Activated CD4-positive, CD25-positive, alpha-beta regulatory T cell treated with anti-CD3 and anti-CD28 coated beads, Interleukin-2, amount 50 U/mL, for 72 hours (primary cell): ENCODE results near the gene MATN1.
"Not testable (repeated sequence)": the region's sequence is repeated elsewhere in the genome, so short reads cannot be mapped to it uniquely, and the experiment has no call there.

Source experiments
- DNase-seq: peaks from one replicate; pipeline ENCODE4 v3.0.0; 2021

Gene MATN1

GRCh38 chr1:30693822-30694221 lies 29.6 kb downstream of the MATN1 start:
- DNase-seq: no peak

- no peak for DNase-seq
Observed at GRCh38 chr1:30693366-30693765, 30.0 kb downstream of the MATN1 start.

GRCh38 chr1:30692948-30693301 lies 30.5 kb downstream of the MATN1 start:
- no peak for DNase-seq

DNA sequence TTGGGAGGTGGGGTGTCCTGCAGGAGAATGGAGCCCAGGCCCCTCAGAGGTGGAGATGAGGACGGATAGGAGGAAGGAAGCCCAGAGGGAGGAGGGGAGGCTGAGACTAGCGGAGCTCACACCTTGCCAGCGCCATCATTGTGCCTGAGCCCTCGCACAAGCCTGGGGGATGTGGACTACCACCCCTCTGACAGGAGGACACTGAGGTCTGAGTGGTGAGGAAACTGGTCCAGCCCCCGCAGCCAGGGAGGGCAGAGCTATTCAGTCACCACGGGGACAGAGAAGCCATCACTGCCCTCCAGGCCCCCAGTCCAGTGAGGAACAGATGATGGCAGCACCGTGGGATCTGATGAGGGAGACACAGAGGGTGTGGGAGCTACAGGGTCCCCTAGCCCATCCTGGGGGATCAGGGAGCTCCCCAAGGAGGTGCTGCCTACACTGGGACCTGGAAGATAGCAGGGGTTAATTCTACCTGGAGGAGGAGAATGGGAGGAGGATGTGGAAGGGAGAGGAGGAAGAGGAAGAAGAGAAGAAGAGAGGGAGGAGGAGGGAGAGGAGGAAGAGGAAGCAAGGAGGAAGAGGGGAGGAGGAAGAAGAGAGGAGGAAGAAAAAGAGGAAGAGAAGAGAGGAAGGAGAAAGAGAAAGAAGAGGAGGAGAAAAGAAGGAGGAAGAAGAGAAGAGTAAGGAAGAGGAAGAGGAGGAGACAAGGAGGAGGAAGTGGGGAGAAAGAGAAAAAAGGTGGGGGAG lies 31.0 kb downstream of the MATN1 start:
- DNase-seq: no peak

DNA sequence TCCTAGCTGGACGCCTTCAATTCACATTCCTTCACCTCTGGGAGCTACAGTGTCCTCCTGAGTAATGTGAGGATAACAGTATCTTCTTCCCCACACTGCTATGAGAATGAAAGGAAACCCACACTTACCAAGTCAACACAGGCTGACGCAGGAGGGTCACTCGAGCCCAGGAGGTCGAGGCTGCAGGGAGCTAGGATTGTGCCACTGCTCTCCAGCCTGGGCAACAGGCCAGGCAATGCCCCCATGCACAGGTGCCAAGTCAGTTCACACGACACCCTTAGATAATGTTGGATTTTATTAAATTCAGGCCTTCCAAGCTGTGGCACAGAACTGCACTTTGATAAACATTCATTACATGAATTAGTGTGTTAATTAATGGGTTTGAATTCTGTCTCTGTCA lies 31.9 kb downstream of the MATN1 start:
- no peak for DNase-seq

GRCh38 chr1:30689901-30690645 lies 33.3 kb downstream of the MATN1 start:
- DNase-seq: no peak

DNA sequence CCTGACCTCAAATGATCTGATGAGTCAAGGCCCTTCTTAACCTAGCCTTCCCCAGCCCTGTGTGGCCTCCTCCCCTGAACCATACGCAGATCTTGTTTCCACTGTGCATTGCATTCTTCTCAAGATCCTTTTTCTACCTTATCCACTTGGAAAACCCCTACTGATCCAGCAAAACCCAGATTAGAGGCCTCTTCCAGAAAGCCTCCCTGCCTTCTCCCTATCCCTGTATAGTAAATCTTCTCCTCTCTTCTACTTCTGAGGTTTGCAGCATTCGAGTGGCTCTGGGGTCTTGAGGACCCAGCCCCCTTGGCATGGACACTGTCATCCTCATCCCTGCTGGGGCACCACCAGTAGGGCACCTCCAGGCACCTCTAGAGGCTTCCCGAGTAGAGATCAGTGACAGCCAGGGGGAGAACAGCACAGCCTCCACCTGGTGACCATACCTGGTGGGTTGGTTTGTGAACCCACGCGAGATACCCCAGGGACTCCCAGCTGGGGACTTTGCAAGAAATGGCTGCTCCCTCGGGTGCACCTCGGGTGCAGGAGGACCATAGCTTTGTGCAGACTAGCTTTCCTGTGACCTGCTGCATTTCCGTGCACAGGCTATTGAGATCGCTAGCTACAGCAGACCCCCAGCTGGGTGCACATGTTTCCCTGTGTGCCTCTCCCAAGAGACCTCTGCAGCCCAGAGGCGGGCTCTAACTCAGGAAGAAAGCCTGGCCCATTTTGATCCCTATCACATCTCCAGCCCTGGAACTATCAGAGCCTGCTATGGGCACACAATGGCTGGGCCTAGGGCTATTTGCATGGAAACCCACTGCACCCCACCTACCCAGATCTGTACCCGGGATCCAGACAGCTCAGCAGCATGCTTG lies 34.2 kb downstream of the MATN1 start:
- no peak for DNase-seq

DNA sequence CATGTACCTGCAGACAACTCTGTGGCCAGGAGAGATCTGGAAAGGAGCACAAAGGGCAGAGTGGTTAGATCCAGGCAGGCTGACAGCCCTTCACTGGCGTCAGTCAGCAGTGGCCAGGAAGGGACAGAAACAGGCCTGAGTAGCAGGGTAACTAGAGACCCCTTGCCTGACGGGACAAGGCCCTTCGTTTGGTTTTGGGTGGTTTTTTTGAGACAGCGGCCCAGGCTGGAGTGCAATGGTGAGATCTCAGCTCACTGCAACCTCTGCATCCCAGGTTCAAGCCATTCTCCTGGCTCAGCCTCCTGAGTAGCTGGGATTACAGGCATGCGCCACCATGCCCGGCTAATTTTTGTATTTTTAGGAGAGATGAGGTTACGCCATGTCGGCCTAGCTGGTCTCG lies 34.9 kb downstream of the MATN1 start:
- not testable (repeated sequence) for DNase-seq

DNA sequence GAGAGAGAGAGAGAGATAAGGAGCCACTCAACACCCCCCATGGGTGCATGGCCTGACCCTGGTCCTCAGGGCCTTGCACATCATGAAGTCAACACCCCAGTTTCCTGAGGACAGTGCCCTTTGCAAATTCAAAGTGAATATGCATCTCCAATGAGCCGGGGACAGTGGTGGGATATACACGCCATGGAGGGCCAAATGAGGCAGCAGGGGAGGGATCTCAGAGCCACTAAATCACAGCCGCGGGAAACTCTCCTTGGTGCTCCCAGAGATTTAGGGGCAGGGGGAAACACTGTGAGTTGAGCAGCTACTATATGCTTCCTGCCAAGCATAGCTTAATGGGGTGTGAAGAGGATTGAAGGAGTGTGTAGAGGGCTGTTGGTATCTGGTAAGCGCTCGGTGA lies 35.5 kb downstream of the MATN1 start:
- DNase-seq: no peak

- DNase-seq: no peak
Observed at GRCh38 chr1:30686236-30686935, 37.0 kb downstream of the MATN1 start.

- peak; percentile 16 for DNase-seq
Observed at GRCh38 chr1:30685796-30686165, 37.6 kb downstream of the MATN1 start.

DNA sequence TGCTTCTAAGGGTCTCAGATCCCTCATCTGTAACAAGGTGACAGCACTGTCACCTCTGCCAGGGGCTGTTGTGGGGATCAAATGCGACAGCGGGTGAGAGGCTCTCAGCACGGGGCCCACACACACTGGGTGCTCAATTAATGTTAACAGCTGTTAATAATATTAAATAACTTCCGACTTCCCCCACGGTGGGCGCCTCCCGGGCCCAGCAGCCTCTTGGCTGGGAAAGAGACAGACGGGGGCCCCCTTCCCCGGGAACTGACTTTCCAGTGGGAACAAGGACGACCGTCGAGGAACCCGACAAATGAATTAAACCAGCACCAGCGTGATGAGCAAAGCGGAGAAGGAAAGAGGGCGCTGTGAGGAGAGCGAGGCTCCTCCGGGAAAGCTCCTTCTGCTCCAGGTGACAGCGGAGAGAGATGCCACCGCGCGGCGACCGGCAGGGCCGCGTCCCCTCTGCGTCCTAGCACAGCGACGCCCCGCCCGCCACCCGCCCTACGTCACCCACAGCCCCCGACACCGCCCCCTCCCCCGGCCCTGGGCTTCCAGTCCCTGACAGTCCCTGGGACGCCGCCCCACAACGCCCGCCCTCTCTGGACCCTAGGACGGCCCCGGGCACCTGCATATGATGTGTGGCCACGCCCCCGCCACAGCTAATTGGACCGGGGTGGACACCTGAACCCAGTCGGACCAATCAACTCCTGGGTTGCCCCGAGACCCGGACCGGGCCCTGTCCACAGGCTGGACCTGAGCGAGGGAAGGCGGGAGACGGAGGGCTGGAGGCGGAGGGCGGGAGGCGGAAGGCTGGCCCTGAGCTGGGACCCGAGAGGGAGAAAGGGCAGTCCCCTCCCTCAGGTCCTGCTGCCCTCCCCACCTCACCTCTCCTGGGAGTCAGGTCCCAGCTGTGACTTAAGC lies 38.2 kb downstream of the MATN1 start:
- DNase-seq: peak; percentile 45

DNA sequence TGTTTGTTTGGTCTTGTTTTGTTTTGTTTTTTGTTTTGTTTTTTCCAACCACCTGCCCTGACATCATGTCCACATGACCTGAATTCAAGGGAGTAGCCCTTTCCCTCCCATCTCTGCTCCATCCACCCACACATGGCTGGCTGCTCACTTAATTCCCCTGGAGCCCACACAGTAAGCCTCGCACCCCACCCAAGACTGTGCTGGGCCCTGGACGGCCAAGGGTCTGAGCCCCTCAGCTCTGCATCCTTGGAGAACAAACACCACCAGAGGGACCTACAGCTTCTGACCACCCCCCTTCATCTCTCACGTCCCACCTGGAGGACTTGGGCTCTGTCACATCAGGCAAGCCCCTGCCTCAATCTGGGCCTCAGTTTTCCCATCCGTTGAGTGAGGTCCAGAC lies 39.1 kb downstream of the MATN1 start:
- DNase-seq: no peak

GRCh38 chr1:30683699-30684098 lies 39.7 kb downstream of the MATN1 start:
- DNase-seq: no peak

DNA sequence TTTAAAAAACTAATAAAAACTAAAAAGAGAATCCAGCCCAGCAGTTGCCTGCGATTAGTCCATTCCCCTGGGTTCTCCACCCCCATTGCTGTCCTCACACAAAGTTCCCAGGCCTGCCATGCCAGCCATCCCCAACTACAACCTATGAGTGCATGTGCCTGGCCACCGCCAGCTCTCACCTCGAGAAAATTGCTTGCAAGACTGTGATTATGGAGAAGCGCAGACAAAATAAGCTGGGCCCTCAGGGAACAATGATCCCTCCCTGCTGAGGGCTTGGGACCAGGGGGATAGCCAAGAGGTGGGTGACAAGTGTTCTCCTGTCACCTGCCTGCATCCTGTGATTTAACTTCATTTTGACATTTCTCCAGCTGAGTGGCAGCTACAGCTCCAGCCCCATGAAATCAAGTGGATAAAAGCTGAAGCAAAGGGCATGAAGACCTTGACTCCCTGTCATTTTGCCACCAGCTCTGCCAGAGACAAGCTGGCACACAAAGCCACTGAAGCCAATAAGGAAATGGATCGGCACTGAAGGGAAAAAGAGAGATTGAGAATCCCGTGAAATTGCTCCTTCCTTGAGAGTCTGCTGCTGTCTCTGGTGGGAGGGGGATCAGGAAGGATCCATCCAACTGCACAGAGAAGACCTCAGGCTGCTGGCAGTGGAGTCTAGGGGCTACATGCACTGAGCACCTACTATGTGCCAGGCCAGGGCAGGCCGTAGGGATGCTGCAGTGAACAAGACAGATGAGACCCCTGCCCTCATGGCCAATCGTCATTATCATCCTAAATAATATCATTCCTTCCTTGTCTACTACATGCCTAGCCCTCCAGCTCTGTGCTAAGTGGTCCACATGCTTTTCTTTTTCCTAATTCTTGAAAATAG lies 40.7 kb downstream of the MATN1 start:
- no peak for DNase-seq

GRCh38 chr1:30681782-30682181 lies 41.6 kb downstream of the MATN1 start:
- DNase-seq: no peak

DNA sequence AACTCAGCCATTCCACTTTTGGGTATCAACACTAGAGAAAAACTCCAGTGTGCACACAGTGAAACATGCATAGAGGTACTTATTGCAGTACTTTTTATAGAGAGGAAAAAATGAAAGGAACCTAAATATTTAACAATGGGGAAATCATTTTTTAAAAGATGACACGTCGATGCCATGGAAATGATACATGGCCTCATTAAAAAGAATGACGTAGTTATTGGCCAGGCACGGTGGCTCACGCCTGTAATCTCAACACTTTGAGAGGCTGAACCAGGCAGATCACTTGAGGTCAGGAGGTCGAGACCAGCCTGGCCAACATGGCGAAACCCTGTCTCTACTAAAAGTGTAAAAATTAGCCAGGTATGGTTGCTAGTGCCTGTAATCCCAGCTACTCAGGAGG lies 42.5 kb downstream of the MATN1 start:
- DNase-seq: no peak

- DNase-seq: peak; percentile 7
Observed at GRCh38 chr1:30680429-30680828, 43.0 kb downstream of the MATN1 start.

- DNase-seq: no peak
Observed at GRCh38 chr1:30679976-30680305, 43.4 kb downstream of the MATN1 start.

DNA sequence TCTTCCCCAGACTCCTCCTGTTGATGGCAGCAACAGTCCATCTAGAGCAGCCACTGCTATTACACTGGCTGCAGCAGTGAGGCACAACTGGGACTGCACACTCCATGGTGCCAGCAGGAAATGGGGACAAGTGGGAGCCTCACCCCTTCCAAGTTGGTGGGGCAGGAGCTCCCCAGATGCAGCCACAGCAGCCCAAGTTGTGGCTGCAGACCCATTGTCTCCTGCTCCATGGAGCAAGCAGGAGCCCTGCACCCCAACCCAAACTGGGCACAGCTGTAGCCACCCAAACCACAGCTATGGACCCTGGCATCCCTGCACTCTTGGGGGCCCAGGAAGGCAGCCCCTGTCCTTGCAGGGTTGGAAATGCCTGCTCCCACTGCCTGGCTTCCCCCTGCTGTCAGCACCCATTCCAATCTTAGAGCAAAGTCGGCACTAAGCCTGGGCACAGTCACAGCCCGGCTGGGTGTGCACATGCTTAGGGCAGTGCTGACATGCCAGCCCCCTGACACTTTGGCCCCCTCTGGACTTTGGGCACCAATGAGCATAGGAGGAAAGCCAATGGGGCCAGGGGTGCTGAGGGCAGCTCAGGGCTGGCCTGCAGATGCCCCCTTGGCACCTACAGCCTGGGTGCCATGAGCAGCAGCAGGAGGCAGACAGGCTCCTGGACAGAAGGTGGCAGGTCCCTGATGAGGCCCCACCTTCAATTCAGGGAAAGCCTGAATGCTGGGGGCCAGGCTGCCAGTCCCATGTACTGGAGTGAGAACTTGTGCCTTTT lies 44.0 kb downstream of the MATN1 start:
- DNase-seq: no peak
